Uterus (tissue), 2 donors: ENCODE results near the gene INAFM1.

ENCODE experiments used
- POLR2A ChIP-seq, 2 donors: fragments of 450-650 bp; IDR thresholded peaks; one replicate each; pipeline ENCODE4 v1.6.1; 2016; ENCODE audit warnings: antibody characterized with exemption in 2 of 2, mild to moderate bottlenecking in 1 of 2, moderate library complexity in 1 of 2
- TF ChIP-seq, protein P1 (sequence below), 4 experiments: fragments of 200-600 bp in 2 of 4; fragments of 450-650 bp in 2 of 4; sonication (generic) in 2 of 4; IDR thresholded peaks; one replicate each; pipeline ENCODE4 v1.5.1; 2016 to 2019; ENCODE audit warnings: antibody characterized with exemption in 4 of 4, mild to moderate bottlenecking in 2 of 4, moderate library complexity in 1 of 4

DNA sequence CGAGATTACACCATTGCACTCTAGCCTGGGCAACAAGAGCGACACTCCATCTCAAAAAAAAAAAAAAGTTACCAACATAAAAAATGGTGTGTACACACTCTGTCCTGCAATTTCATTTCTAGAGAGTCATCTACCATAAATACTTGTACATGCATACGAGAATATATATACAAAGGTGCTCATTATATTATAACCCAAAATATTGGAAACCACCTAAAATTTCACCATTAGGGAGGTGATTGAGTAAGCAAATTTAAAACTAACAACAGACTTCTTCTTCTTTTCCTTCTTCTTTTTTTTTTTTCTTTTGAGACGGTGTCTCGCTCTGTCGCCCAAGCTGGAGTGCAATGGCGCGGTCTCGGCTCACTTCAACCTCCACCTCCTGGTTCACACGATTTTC, 27.6 kb downstream of the INAFM1 start:
- no peak for TF ChIP-seq POLR2A (IDR thresholded peaks at IDR 0.05)
- TF ChIP-seq, protein P1, sequence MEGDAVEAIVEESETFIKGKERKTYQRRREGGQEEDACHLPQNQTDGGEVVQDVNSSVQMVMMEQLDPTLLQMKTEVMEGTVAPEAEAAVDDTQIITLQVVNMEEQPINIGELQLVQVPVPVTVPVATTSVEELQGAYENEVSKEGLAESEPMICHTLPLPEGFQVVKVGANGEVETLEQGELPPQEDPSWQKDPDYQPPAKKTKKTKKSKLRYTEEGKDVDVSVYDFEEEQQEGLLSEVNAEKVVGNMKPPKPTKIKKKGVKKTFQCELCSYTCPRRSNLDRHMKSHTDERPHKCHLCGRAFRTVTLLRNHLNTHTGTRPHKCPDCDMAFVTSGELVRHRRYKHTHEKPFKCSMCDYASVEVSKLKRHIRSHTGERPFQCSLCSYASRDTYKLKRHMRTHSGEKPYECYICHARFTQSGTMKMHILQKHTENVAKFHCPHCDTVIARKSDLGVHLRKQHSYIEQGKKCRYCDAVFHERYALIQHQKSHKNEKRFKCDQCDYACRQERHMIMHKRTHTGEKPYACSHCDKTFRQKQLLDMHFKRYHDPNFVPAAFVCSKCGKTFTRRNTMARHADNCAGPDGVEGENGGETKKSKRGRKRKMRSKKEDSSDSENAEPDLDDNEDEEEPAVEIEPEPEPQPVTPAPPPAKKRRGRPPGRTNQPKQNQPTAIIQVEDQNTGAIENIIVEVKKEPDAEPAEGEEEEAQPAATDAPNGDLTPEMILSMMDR (IDR thresholded peaks at IDR 0.05), result no peak
